PC-3 (cell line): ENCODE measurements around the gene EFCAB11. TPM values are rescaled to one million over a fixed set of nuclear protein-coding genes. Genes with fewer than 3 reads are reported as not detected.

Experiments used
- ATAC-seq: fragments of 200-7000 bp; cut with Tn5 transposase; 2 replicates; pipeline ENCODE4 v1.9.1; 2020; ENCODE audit warnings: mild to moderate bottlenecking, moderate library complexity
- BruUV-seq: library from RNA; stranded (reverse); fragments of 400-500 nt; replicated peaks from 2 replicates; lab custom pipeline; 2021; lab: Mats Ljungman, UMichigan
- CTCF ChIA-PET: fragments of 300-600 bp; sonication (Branson Sonifier 250); formaldehyde crosslinking; loops from one replicate; lab custom pipeline; 2022; ENCODE audit warnings: antibody characterized with exemption; lab: Charles Lee
- POLR2A ChIA-PET: fragments of 300-600 bp; sonication (Branson Sonifier 250); formaldehyde crosslinking; loops from one replicate; lab custom pipeline; 2022; ENCODE audit warnings: antibody characterized with exemption; ENCODE audit not compliant: unreplicated experiment; lab: Charles Lee
- DNase-seq: peaks from one replicate; pipeline ENCODE4 v3.0.0-alpha.2; 2015
- H2AFZ ChIP-seq: fragments of 300-600 bp; sonication (generic); 2 replicates; pipeline ENCODE4 v1.6.0; 2016; ENCODE audit warnings: antibody characterized with exemption, low read length
- H3F3A ChIP-seq: fragments of 300-600 bp; sonication (generic); one replicate; pipeline ENCODE4 v1.6.0; 2017; ENCODE audit warnings: antibody characterized with exemption, low read length, control low read depth, mild to moderate bottlenecking; ENCODE audit not compliant: unreplicated experiment
- H3K27ac ChIP-seq: fragments of 300-600 bp; sonication (generic); 2 replicates; pipeline ENCODE4 v1.5.1; 2016; ENCODE audit warnings: mild to moderate bottlenecking, low read length
- H3K27me3 ChIP-seq: fragments of 300-600 bp; sonication (generic); 2 replicates; pipeline ENCODE4 v1.6.1; 2016; ENCODE audit warnings: low read length, mixed read lengths
- H3K36me3 ChIP-seq: fragments of 300-600 bp; sonication (generic); 2 replicates; pipeline ENCODE4 v1.6.1; 2016; ENCODE audit warnings: low read depth, mixed run types, low read length, mixed read lengths
- H3K4me1 ChIP-seq: fragments of 300-600 bp; sonication (generic); 2 replicates; pipeline ENCODE4 v1.5.1; 2016; ENCODE audit warnings: low read length; ENCODE audit not compliant: insufficient read depth
- H3K4me2 ChIP-seq: fragments of 300-600 bp; sonication (generic); 2 replicates; pipeline ENCODE4 v1.6.0; 2016; ENCODE audit warnings: low read length
- H3K4me3 ChIP-seq: fragments of 300-600 bp; sonication (generic); 2 replicates; pipeline ENCODE4 v1.5.1; 2016; ENCODE audit warnings: mild to moderate bottlenecking, low read length, mixed read lengths
- H3K79me2 ChIP-seq: fragments of 300-600 bp; sonication (generic); 2 replicates; pipeline ENCODE4 v1.6.1; 2017; ENCODE audit warnings: low read length, mixed read lengths
- H3K9ac ChIP-seq: fragments of 300-600 bp; sonication (generic); 2 replicates; pipeline ENCODE4 v1.6.0; 2016; ENCODE audit warnings: mild to moderate bottlenecking, low read length
- H3K9me2 ChIP-seq: fragments of 300-600 bp; sonication (generic); replicated peaks from 2 replicates; pipeline ENCODE4 v1.6.1; 2016; ENCODE audit warnings: mixed run types, low read length, mixed read lengths
- H3K9me3 ChIP-seq: fragments of 300-600 bp; sonication (generic); 2 replicates; pipeline ENCODE4 v1.6.1; 2016; ENCODE audit warnings: low read length, mixed read lengths
- H4K20me1 ChIP-seq: fragments of 300-600 bp; sonication (generic); 2 replicates; pipeline ENCODE4 v1.6.1; 2016; ENCODE audit warnings: low read length, mixed read lengths
- EZH2 ChIP-seq: fragments of 300-600 bp; sonication (generic); IDR thresholded peaks from one replicate; pipeline ENCODE4 v1.6.1; 2017; ENCODE audit warnings: antibody characterized with exemption, mild to moderate bottlenecking, low read length; ENCODE audit not compliant: unreplicated experiment
- EZH2phosphoT487 ChIP-seq: fragments of 300-600 bp; sonication (generic); IDR thresholded peaks from 2 replicates; pipeline ENCODE4 v1.6.1; 2018; ENCODE audit warnings: mild to moderate bottlenecking, antibody characterized with exemption, low read length, borderline replicate concordance
- intact Hi-C: fragments of 100-400 bp; cut with micrococcal nuclease; formaldehyde crosslinking; loops from 2 replicates; pipeline ENCODE4 v1.9.0; 2023
- total RNA-seq: library from RNA; depleted of rRNA; stranded (reverse); fragments of >200 nt; gene quantifications from 2 replicates; pipeline ENCODE4 v1.2.3, GENCODE V29; 2014
- TF ChIP-seq, protein P1 (sequence below): fragments of 300-600 bp; sonication (generic); conservative IDR thresholded peaks from 2 replicates; pipeline ENCODE4 v1.5.1; 2017; ENCODE audit warnings: antibody characterized with exemption, low read depth, mild to moderate bottlenecking, low read length

The EFCAB11 gene
- total RNA-seq, 1 experiment from 2014 or later: 7.0 TPM

- BruUV-seq: no TSS peak
- no peaks in the 10 kb centered on the region for H3F3A ChIP-seq
- CTCF ChIA-PET: no interaction called here
- H3K4me2 ChIP-seq: no peak overlapping the region
- intact Hi-C loops: no loop called here
- no peak overlapping the region for H2AFZ ChIP-seq
- no peaks in the 10 kb centered on the region for H4K20me1 ChIP-seq
- DNase-seq (no peak), ATAC-seq (no peak)
- no peaks in the 10 kb centered on the region for H3K4me1 ChIP-seq
- H3K9me3 ChIP-seq: no peaks in the 10 kb centered on the region
- no peaks in the 10 kb centered on the region for H3K79me2 ChIP-seq
- TF ChIP-seq, protein P1, sequence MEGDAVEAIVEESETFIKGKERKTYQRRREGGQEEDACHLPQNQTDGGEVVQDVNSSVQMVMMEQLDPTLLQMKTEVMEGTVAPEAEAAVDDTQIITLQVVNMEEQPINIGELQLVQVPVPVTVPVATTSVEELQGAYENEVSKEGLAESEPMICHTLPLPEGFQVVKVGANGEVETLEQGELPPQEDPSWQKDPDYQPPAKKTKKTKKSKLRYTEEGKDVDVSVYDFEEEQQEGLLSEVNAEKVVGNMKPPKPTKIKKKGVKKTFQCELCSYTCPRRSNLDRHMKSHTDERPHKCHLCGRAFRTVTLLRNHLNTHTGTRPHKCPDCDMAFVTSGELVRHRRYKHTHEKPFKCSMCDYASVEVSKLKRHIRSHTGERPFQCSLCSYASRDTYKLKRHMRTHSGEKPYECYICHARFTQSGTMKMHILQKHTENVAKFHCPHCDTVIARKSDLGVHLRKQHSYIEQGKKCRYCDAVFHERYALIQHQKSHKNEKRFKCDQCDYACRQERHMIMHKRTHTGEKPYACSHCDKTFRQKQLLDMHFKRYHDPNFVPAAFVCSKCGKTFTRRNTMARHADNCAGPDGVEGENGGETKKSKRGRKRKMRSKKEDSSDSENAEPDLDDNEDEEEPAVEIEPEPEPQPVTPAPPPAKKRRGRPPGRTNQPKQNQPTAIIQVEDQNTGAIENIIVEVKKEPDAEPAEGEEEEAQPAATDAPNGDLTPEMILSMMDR: no peak
- TF ChIP-seq EZH2phosphoT487: no peak
- TF ChIP-seq EZH2: no peak
- POLR2A ChIA-PET: no interaction called here
- H3K36me3 ChIP-seq: no peaks in the 10 kb centered on the region
- no peaks in the 10 kb centered on the region for H3K27me3 ChIP-seq
- H3K27ac ChIP-seq: no peak overlapping the region
- H3K9ac ChIP-seq: no peak overlapping the region
- H3K9me2 ChIP-seq: no peaks in the 10 kb centered on the region
- no peak overlapping the region for H3K4me3 ChIP-seq
Observed at GRCh38 chr14:89748004-89748403, 206.5 kb downstream of the EFCAB11 start.

GRCh38 chr14:89747126-89747525, 207.4 kb downstream of the EFCAB11 start:
- Histone ChIP-seq H3K27ac (no peak overlapping the region), H3K4me3 (no peak overlapping the region), H3K27me3 (no peaks in the 10 kb centered on the region), H3K9ac (no peak overlapping the region), H3K9me3 (no peaks in the 10 kb centered on the region), H3F3A (no peaks in the 10 kb centered on the region), H2AFZ (no peak overlapping the region), H3K4me2 (no peak overlapping the region), H3K79me2 (no peaks in the 10 kb centered on the region), H4K20me1 (no peaks in the 10 kb centered on the region), H3K9me2 (no peaks in the 10 kb centered on the region), H3K4me1 (no peaks in the 10 kb centered on the region), H3K36me3 (no peaks in the 10 kb centered on the region)
- ChIA-PET POLR2A (no interaction called here), CTCF (no interaction called here)
- DNase-seq (no peak), ATAC-seq (no peak)
- TF ChIP-seq, protein P1: no peak
- intact Hi-C loops: no loop called here
- no TSS peak for BruUV-seq

DNA sequence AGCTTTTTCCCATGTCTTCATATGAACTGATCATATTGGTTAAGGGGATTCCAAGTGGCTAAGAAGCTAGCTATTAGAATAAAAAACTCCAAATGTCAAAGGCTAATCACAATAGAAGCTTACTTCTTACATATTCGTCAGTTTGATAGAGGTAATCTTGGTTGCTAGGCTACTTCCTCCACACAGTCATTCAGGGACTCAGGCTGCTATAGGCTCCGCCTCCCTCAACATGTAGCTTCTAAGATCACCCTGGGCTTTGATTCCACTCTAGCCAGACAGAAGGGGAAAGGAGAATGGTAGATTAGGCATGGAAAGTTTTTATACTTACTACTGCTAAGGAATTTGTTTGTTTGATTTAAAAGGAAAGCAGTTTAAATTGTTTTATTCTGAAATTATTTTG, 207.9 kb downstream of the EFCAB11 start:
- TF ChIP-seq EZH2: no peak
- TF ChIP-seq, protein P1: no peak
- TF ChIP-seq EZH2phosphoT487: no peak
- Histone ChIP-seq H3K79me2 (no peaks in the 10 kb centered on the region), H3F3A (no peaks in the 10 kb centered on the region), H3K4me3 (no peak overlapping the region), H3K4me2 (no peak overlapping the region), H3K9me2 (no peaks in the 10 kb centered on the region), H3K9ac (no peak overlapping the region), H3K36me3 (no peaks in the 10 kb centered on the region), H3K27me3 (no peaks in the 10 kb centered on the region), H4K20me1 (no peaks in the 10 kb centered on the region), H2AFZ (no peak overlapping the region), H3K4me1 (no peaks in the 10 kb centered on the region), H3K9me3 (no peaks in the 10 kb centered on the region), H3K27ac (no peak overlapping the region)
- ATAC-seq (no peak), DNase-seq (no peak)
- intact Hi-C loops: no loop called here
- CTCF ChIA-PET: no interaction called here
- no TSS peak for BruUV-seq
- POLR2A ChIA-PET: no interaction called here
